GM21515 (cell line): ENCODE data around the gene CXCL10.

ENCODE experiments used
- ATAC-seq: cut with Tn5 transposase; IDR thresholded peaks from one replicate; pipeline ENCODE4 v1.9.1; 2021; ENCODE audit not compliant: unreplicated experiment

The CXCL10 gene

DNA sequence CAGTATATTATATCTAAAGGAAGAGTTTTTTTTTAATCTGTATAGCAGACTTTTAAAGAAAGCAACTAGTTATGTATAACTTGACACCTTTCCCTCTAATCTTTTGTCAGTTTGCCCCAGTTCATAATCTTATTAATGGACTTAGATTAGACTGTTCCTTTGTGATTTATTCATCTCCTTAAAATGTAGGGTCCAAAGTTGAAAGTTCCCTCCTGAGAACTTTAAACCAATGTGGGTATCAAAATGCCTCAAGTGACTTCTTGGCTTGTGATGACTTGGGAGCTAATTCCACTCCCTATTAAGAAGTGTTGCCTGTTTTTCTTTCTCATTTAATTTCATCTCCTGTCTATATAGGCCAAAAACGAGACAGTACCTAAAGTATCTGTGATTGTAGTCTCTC is 26.2 kb downstream of the CXCL10 start:
- no peak for ATAC-seq

DNA sequence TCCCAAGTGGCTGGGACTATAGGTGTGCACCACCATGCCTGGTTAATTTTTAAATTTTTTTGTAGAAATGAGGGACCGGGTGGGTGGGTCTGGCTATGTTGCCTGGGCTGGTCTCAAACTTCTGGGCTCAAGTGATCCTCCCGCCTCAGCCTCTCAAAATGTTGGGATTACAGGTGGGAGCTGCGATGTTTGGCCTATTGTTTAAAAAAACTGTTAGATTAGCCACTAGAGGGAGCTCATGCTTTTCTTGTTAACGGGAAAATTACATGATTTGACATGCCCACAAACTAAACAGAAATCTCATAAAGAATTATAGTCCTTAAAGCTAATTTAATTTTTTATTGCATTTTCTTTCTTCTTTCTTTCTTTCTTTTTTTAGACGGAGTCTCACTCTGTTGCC is 27.6 kb downstream of the CXCL10 start:
- no peak for ATAC-seq

GRCh38 chr4:75992462-75992861 is 30.8 kb downstream of the CXCL10 start:
- no peak for ATAC-seq

DNA sequence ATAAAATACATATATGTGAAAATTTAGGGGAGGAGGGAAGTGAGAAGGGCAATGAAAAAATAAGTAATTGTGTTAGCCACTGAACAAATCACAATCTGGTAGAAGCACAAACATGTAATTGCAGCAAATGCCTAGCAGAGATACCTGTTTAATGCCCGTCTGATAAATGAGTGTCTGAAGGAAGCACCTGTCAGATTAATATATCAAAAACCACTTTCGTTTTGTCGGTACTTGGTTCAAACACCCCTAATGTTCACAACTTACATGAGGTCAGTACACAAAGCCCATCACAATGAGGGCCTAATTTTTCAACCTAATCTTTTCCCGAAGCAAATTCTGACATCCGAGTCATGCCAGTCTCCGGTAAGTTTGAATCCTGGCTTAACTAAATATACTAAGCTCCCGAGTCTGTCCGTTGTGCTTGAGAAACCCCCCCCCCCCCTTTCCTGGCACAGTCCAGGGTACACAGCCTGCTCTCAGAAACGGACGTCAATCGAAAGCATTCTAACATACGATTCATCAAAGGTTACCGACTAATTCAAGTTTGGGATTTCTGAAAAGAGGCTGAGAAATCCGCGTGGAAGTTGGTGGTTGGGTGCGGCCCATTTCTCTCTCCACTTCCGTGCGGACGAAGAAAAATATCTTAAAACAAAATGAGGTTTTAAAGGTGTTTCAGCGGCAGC is 33.3 kb downstream of the CXCL10 start:
- no peak for ATAC-seq

GRCh38 chr4:75985116-75985515 is 38.2 kb downstream of the CXCL10 start:
- ATAC-seq, result no peak

DNA sequence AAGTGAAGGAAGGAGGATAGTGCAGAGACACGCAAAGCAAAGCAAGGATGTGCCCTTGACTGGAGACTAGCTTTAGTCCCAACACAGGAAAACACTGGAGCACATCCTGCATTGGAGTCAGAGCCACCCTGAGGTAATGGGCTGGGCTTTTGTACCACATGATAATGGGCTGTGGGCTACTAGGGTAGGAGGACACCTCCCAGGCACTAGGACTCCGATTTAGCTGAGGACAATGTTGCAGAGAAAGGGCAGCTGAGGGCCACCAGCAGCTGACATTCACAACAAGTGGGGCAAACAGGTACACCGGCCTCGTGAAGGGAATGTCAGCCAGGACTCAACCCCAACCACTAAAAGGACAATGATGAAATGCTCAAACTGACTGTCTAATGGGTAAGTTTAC is 42.7 kb downstream of the CXCL10 start:
- ATAC-seq, result no peak

GRCh38 chr4:75976177-75976576 is 47.1 kb downstream of the CXCL10 start:
- ATAC-seq, result no peak

DNA sequence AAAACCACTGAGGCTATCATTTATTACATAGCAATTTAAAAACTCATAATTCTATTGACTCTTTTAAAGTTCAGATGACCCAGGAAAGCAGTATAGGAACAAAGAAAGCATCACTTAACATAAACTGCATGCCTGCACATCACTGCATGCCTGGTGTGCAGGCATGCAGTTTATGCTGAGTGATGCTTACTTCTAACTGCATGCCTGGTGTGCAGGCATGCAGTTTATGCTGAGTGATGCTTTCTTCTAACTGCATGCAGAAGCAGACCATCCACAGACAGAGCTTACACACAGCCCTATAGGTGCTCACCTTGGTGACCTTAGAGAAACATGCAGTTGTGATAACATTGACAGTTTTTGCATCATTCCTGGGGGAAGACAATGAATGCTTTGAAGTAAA is 49.5 kb downstream of the CXCL10 start:
- ATAC-seq, result no peak
